ENCODE measurements around the gene ZNF407. TPM values are rescaled to one million over a fixed set of nuclear protein-coding genes. Genes with fewer than 3 reads are reported as not detected.

The ZNF407 gene
- total RNA-seq, 1 experiment from 2014 or later, result 7.6 TPM

- no peak for TF ChIP-seq SIN3A (IDR thresholded peaks at IDR 0.05; ENCODE audit: low read depth)
- TF ChIP-seq SP1 (IDR thresholded peaks at IDR 0.05; ENCODE audit: low read depth), result no peak
- no peak for TF ChIP-seq YY1 (IDR thresholded peaks at IDR 0.05; ENCODE audit: extremely low read depth, insufficient replicate concordance, low read depth, low read length)
- no peak for TF ChIP-seq POLR2A (IDR thresholded peaks at IDR 0.05; ENCODE audit: borderline replicate concordance, extremely low read depth, insufficient read depth, insufficient read length)
- no peak for TF ChIP-seq SRF (IDR thresholded peaks at IDR 0.05; ENCODE audit: low read depth)
- no peak for TF ChIP-seq ZFX (IDR thresholded peaks at IDR 0.05)
- TF ChIP-seq JUND (IDR thresholded peaks at IDR 0.05), result no peak
- no peak for TF ChIP-seq CEBPB (IDR thresholded peaks at IDR 0.05; ENCODE audit: low read depth)
- TF ChIP-seq TCF7L2 (IDR thresholded peaks at IDR 0.05; ENCODE audit: borderline replicate concordance, extremely low read depth, insufficient read depth, insufficient read length), result no peak
- TF ChIP-seq CTCF (IDR thresholded peaks at IDR 0.05 in 2 of 3, conservative IDR thresholded peaks at IDR 0.05 in 1 of 3; ENCODE audit: borderline replicate concordance in 1 of 3, insufficient read depth in 1 of 3, low read depth in 2 of 3, low read length in 2 of 3), result no peak
- TF ChIP-seq, protein P1, sequence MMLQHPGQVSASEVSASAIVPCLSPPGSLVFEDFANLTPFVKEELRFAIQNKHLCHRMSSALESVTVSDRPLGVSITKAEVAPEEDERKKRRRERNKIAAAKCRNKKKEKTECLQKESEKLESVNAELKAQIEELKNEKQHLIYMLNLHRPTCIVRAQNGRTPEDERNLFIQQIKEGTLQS (IDR thresholded peaks at IDR 0.05), result no peak
- no peak for TF ChIP-seq POLR2AphosphoS5 (IDR thresholded peaks at IDR 0.05; ENCODE audit: low read depth, low read length)
- ChIA-PET POLR2A (no interaction called here), CTCF (no interaction called here)
Observed at GRCh38 chr18:75025573-75025972, 427.9 kb downstream of the ZNF407 start.

More at GRCh38 chr18:75025573-75025972, 427.9 kb downstream of the ZNF407 start:
- Histone ChIP-seq H3K9me3 (ENCODE audit: control insufficient read depth in 1 of 2, insufficient read depth in 1 of 2, low read depth in 1 of 2, low read length in 2 of 2) (no peaks in the 10 kb centered on the region), H3K4me2 (ENCODE audit: low read length) (no peak overlapping the region), H3K9ac (ENCODE audit: low read length) (no peak overlapping the region), H3K4me1 (ENCODE audit: control insufficient read depth in 1 of 2, insufficient read depth in 2 of 2, low read length in 2 of 2) (no peaks in the 10 kb centered on the region), H3K27ac (ENCODE audit: low read depth, low read length) (no peak overlapping the region), H3K27me3 (ENCODE audit: insufficient read depth, low read length) (no peaks in the 10 kb centered on the region), H3K4me3 (replicated peaks in 1 of 2; ENCODE audit: low read depth in 1 of 2, low read length in 2 of 2) (no peak overlapping the region), H2AFZ (ENCODE audit: low read depth, low read length, poor library complexity, severe bottlenecking) (no peak overlapping the region), H3K9me2 (ENCODE audit: insufficient read depth) (no peaks in the 10 kb centered on the region), H3K79me2 (ENCODE audit: insufficient read depth, low read length) (no peaks in the 10 kb centered on the region), H4K20me1 (ENCODE audit: insufficient read depth) (no peaks in the 10 kb centered on the region; the same call in 1 of the 2 replicates), H3K36me3 (ENCODE audit: control insufficient read depth in 1 of 2, insufficient read depth in 2 of 2, low read length in 2 of 2) (no peaks in the 10 kb centered on the region)
- no TSS peak for BruUV-seq (replicated peaks)
- DNase-seq (ENCODE audit: low read depth, low spot score), result no peak
- ATAC-seq, result no peak
- RAD21 ChIA-PET (ENCODE audit: low non-redundant PET in 1 of 2, low total read pairs in 2 of 2, uncharacterized antibody in 2 of 2, unreplicated experiment in 2 of 2), result no interaction called here
- intact Hi-C loops (cut with micrococcal nuclease), result no loop called here
